GM21526 (cell line): ENCODE measurements around the gene DNAAF8.

Experiments
- ATAC-seq: cut with Tn5 transposase; IDR thresholded peaks from one replicate; pipeline ENCODE4 v1.9.1; 2021; ENCODE audit warnings: moderate library complexity; ENCODE audit not compliant: unreplicated experiment, low FRiP score

DNAAF8 gene

DNA sequence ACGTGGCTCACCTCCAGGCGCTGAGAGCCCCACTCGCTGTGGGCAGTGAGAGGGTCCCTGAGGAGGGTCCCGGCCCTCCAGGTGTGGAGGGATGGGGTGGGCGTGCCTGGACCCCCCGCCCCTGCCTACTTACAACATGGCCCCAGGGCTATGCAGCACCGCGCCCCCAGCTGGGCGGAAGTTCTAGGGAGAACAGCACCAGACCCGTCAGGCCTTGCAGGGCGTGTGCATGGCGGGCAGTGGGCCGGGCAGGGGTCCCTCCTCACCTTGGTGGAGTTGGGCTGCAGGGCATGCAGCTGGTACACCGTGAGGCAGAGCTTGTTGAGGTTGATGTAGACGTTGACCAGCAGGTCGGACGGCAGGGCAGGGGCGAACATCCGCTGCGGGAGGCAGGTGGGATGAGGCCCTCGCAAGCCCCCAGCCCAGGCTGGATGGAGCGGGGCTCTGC, 63.5 kb downstream of the DNAAF8 start:
- ATAC-seq: no peak

DNA sequence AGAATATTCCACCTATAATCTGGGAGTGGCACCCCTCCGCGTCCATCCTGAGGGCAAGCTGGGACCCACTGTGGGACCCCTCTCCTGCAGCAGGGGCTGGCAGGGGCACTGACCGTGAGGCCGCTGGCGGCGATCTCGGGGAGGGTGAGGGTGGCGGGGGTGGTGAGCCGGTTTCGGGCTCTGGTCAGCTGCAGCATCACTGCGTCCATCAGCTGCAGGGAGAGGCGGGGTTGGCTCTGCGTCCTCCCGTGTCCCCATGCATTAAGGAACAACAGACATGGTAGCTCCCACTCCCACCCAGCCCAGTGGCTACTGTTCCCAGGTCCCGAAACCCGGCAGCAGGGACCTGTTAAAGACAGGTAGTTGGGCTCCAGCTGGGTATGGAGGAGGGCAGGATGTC, 64.1 kb downstream of the DNAAF8 start:
- ATAC-seq: no peak
